HG02759 (cell line): ENCODE measurements around the gene MRTFB.
"Not testable (repeated sequence)": the region's sequence is repeated elsewhere in the genome, so short reads cannot be mapped to it uniquely, and the experiment has no call there.

Experiments
- ATAC-seq: cut with Tn5 transposase; IDR thresholded peaks from one replicate; pipeline ENCODE4 v1.9.1; 2021; ENCODE audit warnings: mild to moderate bottlenecking, moderate library complexity; ENCODE audit not compliant: unreplicated experiment

The MRTFB gene

DNA sequence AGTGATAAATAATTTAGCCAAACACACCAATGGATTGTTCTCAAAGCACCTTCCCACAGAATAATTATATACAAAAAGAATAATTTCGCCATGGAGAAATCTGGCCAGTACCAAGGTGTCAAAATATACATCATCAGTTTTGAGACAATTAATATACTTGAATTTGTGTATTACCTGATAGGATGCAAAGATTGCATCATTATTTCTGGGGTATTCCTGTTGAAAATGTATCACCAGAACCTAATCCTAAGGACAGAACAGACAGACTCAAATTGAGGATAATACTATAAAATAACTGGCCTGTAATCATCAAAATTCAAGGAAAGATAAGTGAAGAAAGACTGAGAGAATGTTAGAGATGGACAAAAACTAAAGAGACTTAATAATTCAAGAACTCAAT is 111.9 kb downstream of the MRTFB start:
- no peak for ATAC-seq

DNA sequence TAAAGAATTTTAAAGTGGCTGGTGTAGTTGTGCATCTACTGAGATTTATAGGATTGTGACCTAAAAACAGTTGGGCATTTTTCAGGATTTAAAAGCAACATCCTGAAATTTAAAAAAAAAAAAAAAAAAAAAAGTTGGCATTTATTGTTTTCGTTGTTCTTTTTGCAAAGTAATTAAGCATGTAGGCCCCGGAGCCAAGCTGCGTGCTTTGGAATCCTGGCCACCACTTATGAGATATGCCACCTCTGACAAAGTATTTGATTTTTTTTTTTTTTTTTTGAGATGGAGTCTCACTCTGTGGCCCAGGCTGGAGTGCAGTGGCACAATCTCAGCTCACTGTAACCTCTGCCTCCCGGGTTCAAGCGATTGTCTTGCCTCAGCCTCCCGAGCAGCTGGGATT is 112.8 kb downstream of the MRTFB start:
- ATAC-seq = not testable (repeated sequence)

DNA sequence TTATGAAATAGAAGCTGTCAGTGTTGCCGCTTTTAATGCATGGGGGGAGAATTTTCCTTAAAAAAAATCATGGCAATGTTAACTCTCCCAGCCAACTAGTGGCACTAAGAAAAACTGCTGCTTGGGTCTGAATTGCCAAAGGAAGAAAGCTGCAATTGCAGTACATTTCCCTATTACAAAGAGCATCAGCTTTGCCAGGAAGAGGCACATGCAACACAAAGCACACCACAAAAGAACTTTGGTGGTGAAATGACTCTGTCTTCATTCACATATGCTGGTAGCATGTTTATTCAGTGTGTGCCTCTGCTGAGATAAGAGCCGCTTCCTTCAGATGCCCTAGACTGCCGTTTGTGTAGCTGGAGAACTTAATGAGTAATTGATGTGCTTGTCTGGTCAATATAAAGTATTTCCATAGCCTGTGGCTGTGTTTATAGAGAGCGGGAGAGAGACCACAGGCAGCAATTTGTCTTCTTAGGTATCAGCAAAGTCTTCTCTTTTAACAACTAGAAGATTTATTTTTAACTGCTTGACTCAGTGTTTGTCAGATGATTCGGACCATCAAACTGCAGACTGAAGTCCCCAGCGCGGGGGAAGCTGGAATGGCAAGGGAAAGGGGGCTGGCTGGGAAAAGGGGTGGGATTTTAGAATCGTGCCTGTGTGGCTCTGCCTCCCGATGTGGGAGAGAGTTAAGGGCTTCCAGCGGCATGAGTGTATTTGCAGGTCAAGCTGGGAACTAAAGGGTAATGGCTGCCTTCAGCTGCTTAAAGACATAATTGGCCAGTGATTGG is 115.1 kb downstream of the MRTFB start:
- no peak for ATAC-seq

DNA sequence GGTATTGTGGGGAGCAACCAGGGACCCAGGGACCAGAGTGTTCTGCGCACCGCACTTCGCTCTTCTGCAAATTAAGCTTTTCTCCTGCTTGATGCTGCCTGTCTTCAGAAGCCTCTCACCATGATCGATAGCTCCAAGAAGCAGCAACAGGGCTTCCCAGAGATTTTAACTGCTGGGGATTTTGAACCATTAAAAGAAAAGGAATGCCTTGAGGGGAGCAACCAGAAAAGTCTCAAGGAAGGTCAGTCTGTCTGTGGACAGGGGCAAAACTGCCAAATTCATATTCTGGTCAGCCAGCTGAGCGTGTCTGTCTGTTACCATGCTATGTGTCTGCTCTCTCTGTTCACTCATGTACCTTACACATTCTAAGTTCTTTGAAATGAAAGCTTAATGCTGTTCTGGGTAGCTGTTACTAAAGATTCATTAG is 115.7 kb downstream of the MRTFB start:
- no peak for ATAC-seq

DNA sequence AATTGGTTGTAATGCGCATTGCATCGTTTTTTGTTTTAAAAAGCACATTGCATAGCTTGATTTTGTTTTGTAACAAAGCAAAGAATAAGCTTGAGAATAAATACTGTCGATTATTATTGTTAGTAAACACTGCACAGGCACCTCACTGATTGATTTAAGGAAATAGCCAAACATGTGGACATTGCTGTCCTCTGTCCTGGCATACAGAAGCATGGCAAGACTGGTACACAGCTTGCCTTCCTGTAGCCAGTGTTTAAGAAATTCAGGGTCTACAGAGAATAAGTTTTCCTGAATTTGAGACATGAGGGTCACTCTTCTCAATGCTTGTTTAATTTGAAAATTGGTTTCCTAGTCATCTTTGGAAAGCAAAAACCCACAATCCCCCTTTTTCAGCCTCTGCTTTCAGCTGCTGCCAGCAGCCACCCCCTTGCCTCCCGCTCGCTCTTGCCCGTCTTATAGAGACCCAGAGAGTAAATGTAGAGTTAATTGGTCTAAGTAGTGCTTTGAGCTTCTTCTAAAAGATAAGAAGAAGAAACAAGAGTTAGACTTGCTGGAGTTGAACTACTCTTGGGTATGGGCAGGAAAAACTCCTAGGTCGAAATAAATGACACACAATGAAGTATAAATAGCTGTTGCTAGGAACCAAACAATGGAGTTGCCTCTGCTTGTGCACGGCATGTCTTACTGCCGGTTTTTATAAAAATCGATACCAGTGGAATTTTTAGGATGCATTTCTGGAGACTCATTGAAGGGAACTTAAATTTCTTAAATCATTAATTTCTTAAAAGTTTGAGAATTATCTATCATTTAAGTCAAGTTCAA is 116.6 kb downstream of the MRTFB start:
- ATAC-seq = no peak

DNA sequence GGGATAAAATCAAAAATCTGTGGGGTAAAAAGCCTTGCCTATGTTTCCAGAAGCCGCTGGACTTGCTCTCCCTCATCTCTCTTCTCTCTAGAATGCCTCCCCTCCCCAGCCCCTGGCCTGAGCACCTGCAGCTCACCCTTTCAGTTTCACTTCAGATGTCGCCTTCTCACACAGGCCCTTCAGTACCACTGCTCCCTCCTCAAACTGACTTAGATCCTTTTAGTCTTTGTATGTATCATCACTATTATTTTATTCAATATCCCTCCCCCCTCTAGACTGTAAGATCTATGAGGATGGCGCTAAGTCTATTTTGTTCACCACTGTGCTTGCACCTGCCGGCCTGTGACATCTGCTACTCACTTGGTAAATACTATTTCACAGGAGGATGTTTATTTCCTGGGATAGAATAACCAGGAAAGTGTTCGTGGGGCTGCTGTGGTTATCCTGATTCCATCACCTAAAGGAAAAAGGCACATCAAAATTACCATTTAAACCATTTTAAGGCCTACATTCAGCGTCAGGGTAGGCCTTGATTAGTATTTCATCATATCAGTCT is 122.3 kb downstream of the MRTFB start:
- peak; percentile 92 for ATAC-seq

DNA sequence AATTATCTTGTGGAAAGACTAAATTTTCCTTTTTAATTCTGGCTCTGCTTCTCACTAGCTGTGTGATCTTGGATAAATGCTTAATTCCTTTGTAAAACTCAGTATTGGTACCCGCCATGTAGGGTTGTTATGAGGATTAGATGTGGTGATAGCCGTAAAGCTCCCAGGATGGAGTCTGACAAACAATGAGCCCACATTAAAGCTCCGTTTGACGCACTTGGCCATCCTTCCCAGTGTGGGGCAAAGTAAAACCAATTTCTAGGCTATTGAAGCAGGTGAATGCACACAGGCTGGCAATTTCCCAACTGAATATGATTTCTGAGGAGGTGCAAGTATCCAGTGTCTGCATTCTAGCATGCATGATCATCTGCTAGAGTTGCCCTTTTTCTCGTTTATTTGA is 123.6 kb downstream of the MRTFB start:
- no peak for ATAC-seq

DNA sequence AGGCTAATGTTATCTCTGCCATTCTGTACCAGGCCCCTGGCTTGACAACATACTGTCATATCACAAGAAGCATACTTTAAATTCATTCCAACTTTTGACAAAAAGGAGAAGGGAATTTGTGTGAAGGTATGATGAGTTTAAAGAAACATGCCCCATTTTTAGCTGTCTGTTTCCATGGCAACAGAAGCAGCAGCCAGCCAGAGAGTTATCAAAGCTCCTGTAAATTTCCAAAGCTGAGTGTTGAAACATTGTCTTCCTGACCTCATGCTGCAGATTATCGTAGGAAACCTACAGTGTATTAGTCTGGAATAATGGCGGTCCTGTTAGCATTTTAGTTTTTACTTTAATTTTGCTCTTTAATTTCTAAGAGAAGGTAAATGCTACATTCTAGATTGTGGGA is 124.9 kb downstream of the MRTFB start:
- ATAC-seq = no peak

DNA sequence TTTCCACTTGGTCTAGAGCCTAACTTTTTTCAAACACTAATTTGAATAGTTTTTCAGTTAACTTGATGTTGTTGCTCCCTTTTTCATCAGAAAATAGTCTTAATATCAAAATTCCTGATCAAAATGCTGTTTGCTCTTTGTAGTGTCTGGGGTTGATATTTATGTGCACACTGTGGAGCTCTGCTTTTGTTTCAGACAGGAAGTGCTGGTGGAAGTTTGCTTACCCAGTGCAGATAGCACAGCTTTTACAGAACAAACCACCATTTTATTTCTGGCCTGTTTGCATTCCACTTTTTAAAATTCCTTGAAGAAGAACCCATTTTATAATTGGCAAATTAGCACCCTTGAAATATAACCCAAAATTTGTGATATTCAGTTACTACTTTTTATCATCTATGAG is 125.4 kb downstream of the MRTFB start:
- no peak for ATAC-seq

DNA sequence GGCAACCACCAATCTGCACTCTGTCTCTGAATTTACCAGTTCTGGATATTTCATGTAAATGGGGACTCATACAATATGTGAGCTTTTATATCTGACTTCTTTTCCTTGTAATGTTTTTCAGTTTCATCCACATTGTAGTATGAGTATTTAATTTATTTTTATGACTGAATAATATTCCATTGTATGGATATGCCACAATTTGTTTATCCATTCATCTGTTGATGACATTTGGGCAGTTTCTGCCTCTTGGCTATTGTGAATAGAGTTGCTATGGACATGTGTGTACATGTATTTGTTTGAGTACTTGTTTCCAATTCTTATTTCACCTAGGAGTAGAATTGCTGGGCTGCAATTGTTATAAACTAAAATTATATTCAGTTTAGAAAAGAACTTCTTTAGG is 126.9 kb downstream of the MRTFB start:
- ATAC-seq = no peak

DNA sequence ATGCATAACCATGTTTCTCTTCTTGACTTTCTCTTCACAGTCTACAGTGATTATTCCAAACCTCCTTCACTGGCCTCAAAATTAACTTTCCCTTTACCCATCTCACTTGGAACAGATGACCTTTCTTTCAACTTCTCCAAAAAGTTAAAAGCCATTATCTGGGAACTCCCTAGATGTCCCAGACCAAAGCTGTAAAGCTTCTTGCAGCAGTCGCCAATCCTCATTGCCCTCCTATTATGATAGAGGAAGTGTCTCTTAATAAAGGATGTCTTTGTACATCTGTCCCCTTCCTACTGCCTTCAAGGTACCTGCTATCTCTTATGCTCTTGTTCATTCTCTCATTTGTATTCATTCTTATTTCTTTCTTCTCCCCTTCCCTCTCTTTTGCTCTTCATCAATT is 127.5 kb downstream of the MRTFB start:
- no peak for ATAC-seq

DNA sequence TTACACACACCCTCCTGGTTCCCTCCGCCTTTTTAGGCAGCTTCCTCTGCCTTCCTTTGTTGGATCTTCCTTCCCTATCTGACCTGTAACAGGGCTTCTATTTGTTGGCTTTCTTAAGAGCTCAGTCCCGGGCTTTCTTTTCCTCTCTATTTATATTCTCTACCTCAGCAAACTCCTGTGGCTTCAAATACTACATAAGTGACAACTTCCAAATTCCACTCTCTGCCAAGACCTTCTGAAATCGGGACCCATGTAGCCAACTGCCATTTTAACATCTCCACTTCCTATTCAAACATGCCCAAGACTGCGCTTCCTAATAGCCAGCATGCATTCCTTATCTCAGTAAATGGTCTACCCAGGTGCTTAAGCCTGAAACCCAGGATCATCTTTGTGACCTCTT is 128.1 kb downstream of the MRTFB start:
- no peak for ATAC-seq

DNA sequence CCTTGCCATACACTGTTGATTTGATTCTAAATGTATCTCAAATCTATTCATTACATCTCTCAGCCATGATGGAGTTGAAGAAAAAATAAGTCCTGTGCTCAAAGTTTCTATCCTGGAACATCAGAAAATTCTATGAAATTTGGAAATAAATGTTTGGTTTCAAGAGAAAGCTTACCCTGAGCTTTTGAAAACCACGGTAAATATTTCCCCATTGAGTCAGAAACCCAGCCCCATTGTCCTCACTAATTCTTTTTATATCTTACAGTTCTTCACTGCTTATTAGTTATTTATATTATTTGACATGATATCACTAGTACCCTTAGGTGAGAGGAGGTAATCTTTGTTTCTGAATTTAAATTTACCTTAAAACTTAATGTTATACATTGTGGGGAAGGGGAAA is 128.5 kb downstream of the MRTFB start:
- no peak for ATAC-seq

DNA sequence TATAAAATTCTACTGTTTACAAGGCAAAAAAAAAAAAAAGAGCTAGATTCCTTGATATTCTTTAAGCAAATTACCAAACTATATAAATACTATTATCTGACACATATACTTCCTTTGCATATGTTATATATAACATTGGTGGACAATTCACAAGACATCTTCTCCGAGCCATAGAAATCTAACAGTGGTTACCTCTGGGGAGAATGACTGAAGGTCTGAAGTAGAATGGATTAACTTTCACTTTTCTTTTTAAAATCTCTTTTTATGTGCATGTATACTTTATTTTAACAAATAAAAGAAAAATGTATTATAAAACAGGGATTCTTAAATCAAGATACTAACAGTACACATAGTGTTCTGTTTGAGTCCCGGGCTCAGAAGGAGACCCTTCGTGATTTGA is 131.0 kb downstream of the MRTFB start:
- no peak for ATAC-seq

DNA sequence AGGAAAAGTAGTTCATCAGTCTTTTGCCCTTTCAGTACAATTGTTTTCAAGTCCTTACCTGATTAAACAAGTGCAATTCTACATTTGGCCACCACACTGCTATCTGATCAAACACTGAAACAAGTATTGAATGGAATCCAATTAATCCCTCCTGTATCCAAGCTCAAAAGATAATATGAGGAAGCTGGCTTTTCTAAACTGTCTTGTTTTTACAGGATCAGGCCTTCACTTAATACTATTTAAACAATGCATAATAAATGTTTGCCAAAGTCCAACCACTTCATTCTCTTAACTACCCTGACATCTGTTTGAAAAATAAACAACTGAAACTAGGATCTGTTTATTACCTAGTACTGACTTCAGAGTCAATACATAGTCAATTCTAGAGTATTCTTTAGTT is 131.6 kb downstream of the MRTFB start:
- no peak for ATAC-seq

DNA sequence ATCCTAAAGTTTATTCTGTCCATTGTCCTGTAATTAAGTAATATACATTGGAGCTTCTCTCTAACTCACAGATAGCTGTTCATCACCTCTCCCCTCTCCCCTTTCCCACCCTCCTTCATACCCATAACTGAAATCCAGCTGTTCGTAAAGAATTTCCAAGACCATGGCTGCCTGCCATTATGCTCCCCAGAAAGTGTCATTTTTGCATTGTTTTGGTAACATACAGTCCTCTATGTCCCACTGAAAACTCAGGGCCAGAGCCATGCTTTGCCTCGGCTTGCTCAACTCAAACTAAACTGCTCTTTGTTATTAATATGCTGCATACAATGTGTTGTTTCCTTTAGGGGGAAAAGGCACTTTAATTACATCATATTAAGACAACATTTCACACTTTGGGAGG is 132.0 kb downstream of the MRTFB start:
- no peak for ATAC-seq

DNA sequence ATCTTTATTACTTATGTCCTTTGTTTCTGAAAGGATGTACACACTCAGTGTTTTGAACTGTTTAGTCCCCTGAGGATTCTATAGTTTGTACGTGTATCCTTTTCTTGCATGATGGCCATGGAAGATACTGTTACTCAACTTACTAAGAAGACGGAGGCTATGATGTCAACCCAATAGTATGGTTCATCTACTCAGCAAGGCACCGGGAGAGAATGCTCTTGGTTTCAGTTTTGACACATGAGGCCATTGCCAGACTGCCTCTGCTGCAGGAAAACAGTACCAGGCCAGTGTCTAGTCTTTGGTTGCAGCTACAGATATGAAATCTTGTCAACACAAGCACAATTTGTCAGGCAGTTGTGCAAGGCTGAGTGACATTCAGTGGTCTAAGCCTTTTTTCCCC is 134.5 kb downstream of the MRTFB start:
- ATAC-seq = no peak

DNA sequence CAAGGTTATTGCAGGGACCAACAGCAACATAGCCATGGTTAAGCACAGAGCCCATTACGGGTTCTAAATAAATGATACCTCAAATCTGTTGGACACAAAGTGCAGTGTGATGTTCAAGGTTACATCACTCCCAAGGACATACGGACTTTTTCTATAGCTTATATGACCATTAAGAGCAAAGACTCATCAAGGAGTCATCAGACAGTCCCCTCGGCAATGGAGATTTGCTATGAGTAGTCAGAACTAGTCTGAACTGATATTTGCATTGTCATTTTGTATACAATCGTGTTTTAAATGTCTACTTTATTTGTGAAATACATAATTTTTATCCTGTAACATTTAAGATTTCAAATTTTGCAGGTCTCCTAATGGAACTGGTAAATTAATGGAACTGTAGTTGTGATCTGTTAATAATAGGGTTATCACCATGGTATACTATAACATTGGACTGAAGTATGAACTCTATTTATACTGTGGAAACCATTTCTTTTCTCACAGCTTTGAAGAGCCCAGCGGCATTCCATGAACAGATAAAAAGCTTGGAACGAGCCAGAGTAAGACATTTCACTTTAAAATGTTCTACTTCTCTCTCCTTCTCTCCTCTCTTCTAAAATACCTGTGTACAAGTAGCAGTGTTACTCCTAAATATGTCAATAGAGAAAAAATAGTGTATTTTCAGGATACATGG is 140.9 kb downstream of the MRTFB start:
- no peak for ATAC-seq

DNA sequence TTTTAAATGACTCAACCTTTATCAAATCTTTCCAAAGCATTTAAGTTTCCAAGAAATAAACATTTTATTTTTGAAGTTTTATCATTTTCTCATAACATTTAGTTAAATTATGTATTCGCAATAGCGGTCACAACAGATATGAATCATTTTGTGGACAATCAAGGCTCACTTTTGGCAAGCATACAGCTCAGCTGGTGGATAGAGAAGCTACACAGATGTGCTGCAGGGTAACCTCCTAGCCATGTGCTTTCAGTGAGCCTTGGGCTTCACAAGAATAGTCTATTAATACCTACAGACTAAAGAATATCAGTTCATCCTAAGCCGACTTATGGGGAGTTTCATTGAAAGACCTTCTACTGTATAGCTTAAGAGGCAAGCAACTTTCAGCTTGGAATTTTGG is 144.8 kb downstream of the MRTFB start:
- ATAC-seq = no peak

DNA sequence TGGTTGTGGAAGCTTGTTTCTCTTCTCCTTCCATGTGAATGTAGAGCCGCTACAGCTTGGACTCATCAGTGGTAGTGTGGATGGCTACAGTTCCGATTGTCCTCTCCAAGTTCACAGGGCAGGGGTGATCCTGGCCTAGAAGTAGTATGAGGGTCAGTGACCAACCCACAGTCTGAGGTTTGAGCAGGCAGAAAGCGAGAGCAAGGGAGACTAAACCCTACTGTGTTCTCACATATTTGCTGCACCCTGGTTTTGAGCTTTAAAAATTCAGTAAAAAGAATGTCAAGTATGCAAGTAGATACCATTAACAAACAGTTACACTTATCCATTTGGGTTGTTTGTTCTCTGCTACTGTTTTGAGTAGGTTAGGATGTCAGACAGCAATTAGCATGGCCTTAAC is 148.9 kb downstream of the MRTFB start:
- no peak for ATAC-seq

DNA sequence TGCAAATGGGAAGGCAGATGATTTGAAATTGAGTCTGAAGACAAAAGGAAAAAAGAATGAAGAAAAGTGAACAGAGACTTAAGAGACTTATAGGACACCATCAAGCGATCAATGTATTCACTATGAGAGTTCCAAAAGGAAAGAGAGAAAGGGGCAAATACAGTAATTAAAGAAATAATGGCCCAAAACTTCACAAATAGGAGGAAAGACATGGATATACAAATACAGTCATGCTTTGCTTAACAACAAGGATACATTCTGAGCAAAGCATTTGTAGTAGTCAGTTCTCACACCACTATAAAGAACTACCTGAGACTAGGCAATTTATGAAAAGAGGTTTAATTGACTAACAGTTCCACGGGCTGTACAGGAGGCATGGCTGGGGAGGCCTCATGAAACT is 152.5 kb downstream of the MRTFB start:
- ATAC-seq = no peak
